ENCODE data around the gene RPRD2. TPM values are rescaled to one million over a fixed set of nuclear protein-coding genes. Genes with fewer than 3 reads are reported as not detected.

RPRD2 gene
- total and polyA plus RNA-seq, 9 of the 15 experiments (the other 6 are each of a cell fraction or from before 2014, with no cell fraction given) = 1.5 to 21.6 (median 7.7) TPM

GRCh38 chr1:150486966-150487762 is 123.2 kb downstream of the RPRD2 start, which contains the start of gene TARS2 (continued):
- TF ChIP-seq ZBTB2 (IDR thresholded peaks at IDR 0.05) (no peak), MAZ (CRISPR knock-in tag; conservative IDR thresholded peaks at IDR 0.05 in 1 of 2, IDR thresholded peaks at IDR 0.05 in 1 of 2) (peak; percentile 60 to 88), BDP1 (IDR thresholded peaks at IDR 0.05; ENCODE audit: insufficient read depth, insufficient read length) (no peak), ZC3H11A (IDR thresholded peaks at IDR 0.05; ENCODE audit: low read depth, low read length) (peak; percentile 60; the same call in 1 of the 2 replicates), ZSCAN29 (IDR thresholded peaks at IDR 0.05) (no peak), MXI1 (IDR thresholded peaks at IDR 0.05; ENCODE audit: low read depth, low read length) (no peak; the same call in 1 of the 2 replicates), PATZ1 (CRISPR knock-in tag; IDR thresholded peaks at IDR 0.05; ENCODE audit: borderline replicate concordance) (no peak), ZNF717 (CRISPR knock-in tag; IDR thresholded peaks at IDR 0.05) (no peak), CAMTA2 (CRISPR knock-in tag; conservative IDR thresholded peaks at IDR 0.05) (no peak), ZBTB49 (CRISPR knock-in tag; IDR thresholded peaks at IDR 0.05; ENCODE audit: borderline replicate concordance) (no peak), DPF2 (IDR thresholded peaks at IDR 0.05) (peak; percentile 78; the same call in 1 of the 2 replicates), PRMT5 (CRISPR knock-in tag; IDR thresholded peaks at IDR 0.05) (no peak), DACH1 (IDR thresholded peaks at IDR 0.05; ENCODE audit: partially characterized antibody) (no peak), BCLAF1 (IDR thresholded peaks at IDR 0.05; ENCODE audit: borderline replicate concordance in 1 of 2, control insufficient read depth in 1 of 2, low read depth in 2 of 2, low read length in 1 of 2) (peak in 1 of 2 experiments; percentile 93; a peak in 2 of 4 replicates), ZNF263 (CRISPR knock-in tag; IDR thresholded peaks at IDR 0.05; ENCODE audit: borderline replicate concordance) (no peak; the same call in 1 of the 2 replicates), CBFB (CRISPR knock-in tag; IDR thresholded peaks at IDR 0.05) (no peak), HMG20A (CRISPR knock-in tag; conservative IDR thresholded peaks at IDR 0.05) (no peak), PYGO2 (tag; IDR thresholded peaks at IDR 0.05) (0 out of 2 replicates have a peak, but pooled peaks have one; percentile 40), LARP7 (IDR thresholded peaks at IDR 0.05) (no peak), ZNF133 (CRISPR knock-in tag; IDR thresholded peaks at IDR 0.05) (no peak)
